Measurements from ENCODE around the gene RAC2.

GRCh38 chr22:37266581-37267134, 22.6 kb upstream of the RAC2 start:
- TF ChIP-seq POLR2A (IDR thresholded peaks at IDR 0.05) (no peak), CTCF (IDR thresholded peaks at IDR 0.05) (no peak)
